ENCODE results near the gene AVPR1B.

AVPR1B gene

DNA sequence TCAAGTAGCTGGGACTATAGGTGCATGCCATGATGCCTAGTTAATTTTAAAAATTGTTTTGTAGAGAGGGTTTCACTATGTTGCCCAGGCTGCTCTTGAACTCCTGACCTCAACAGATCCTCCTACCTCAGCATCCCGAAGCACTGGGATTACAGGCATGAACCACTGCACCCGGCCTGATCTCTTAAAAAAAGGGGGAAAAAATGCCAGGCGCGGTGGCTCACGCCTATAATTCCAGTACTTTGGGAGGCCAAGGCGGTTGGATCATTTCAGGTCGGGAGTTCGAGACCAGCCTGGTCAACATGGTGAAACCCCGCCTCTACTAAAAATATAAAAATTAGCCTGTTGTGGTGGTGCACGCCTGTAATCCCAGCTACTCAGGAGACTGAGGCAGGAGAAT, 13.2 kb downstream of the AVPR1B start:
- H3K36me3 ChIP-seq: no peaks in the 10 kb centered on the region
- H3K9me3 ChIP-seq: no peaks in the 10 kb centered on the region
- no peak for DNase-seq
- TF ChIP-seq CTCF (IDR thresholded peaks at IDR 0.05; ENCODE audit: low read depth, low read length): no peak
- H3K27me3 ChIP-seq: no peaks in the 10 kb centered on the region; the same call in 1 of the 2 replicates
- no peaks in the 10 kb centered on the region for H3K4me1 ChIP-seq
- no peak overlapping the region for H3K4me3 ChIP-seq (ENCODE audit: low read depth, low read length)

DNA sequence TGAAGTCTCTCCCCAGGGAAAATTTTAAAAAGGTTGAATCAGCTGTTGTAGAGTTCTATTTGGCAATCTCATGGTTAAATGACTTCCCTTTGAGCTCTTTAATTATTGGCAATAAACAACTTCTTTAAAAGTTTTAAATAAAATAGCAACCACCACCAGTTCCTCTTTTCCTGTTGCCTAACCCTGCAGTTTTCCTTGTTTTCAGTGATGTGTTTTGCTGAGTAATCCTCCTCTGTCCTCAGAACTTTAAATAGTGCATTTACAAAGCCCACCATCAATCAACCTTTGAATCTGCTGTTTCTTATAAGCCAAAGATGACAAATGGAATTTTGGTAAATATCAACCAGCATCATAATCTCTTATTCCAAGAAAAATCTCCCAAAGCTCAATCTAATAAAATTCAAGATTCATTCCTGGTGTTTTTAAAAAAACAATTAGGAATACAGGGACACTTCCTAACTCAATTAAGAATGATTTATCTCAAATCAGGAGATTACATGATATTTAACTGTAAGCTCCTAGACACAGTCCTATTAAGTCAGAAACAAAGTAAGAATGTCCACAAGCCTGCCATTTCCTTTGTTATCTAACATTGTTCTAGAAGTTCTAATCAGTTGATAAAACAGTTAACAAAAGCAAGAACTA, 14.8 kb downstream of the AVPR1B start:
- Histone ChIP-seq H3K4me3 (ENCODE audit: low read depth, low read length) (no peak overlapping the region), H3K36me3 (no peaks in the 10 kb centered on the region), H3K27me3 (no peaks in the 10 kb centered on the region; the same call in none of the 2 replicates), H3K4me1 (no peaks in the 10 kb centered on the region), H3K9me3 (no peaks in the 10 kb centered on the region)
- no peak for TF ChIP-seq CTCF (IDR thresholded peaks at IDR 0.05; ENCODE audit: low read depth, low read length)
- DNase-seq: no peak

- H3K9me3 ChIP-seq: no peaks in the 10 kb centered on the region
- H3K4me1 ChIP-seq: no peaks in the 10 kb centered on the region
- no peaks in the 10 kb centered on the region for H3K36me3 ChIP-seq
- H3K4me3 ChIP-seq (ENCODE audit: low read depth, low read length): no peak overlapping the region
- no peak for TF ChIP-seq CTCF (IDR thresholded peaks at IDR 0.05; ENCODE audit: low read depth, low read length)
- no peak for DNase-seq
- peaks cover 3% of the 10 kb centered on the region for H3K27me3 ChIP-seq
Observed at GRCh38 chr1:206101351-206102045, 15.7 kb downstream of the AVPR1B start.

- Histone ChIP-seq H3K9me3 (no peaks in the 10 kb centered on the region), H3K36me3 (no peaks in the 10 kb centered on the region), H3K4me1 (no peaks in the 10 kb centered on the region), H3K27me3 (peaks cover 3% of the 10 kb centered on the region), H3K4me3 (ENCODE audit: low read depth, low read length) (no peak overlapping the region)
- DNase-seq: no peak
- TF ChIP-seq CTCF (IDR thresholded peaks at IDR 0.05; ENCODE audit: low read depth, low read length): no peak
Observed at GRCh38 chr1:206100226-206100815, 16.9 kb downstream of the AVPR1B start.

DNA sequence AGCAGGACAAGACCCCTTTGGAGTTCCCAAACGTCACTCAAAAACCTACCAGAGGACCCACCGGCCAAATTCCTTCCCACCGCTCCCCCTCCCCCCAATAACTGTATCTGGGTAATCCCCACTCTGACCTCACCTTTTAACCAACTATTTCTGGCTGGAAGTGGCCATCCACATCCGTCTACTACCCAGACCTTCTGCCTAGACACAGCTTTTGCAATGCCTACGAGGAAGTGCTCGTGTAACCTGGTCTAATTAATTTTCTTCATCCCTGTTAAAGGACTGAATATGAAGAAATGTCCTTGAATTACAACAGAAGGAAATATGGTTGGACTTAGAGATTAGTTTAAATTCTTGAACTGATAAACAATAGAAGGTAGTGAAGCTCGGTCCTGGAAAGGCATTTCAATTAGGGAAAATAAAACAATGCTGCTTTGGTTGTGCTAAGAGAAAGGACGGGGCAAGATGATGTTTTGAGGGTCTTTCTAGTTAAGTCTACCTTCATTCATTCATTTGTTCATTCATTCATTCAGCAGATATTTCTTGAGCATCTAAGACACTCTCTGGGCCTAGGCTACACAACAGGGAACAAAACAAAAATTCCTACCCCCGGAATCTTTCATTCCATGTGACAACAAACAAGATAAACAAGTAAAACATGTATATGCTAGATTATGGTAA, 18.8 kb downstream of the AVPR1B start:
- DNase-seq: no peak
- H3K4me1 ChIP-seq: peaks cover 5% of the 10 kb centered on the region
- peaks cover 7% of the 10 kb centered on the region for H3K27me3 ChIP-seq
- H3K36me3 ChIP-seq: no peaks in the 10 kb centered on the region
- no peaks in the 10 kb centered on the region for H3K9me3 ChIP-seq
- TF ChIP-seq CTCF (IDR thresholded peaks at IDR 0.05; ENCODE audit: low read depth, low read length): no peak
- no peak overlapping the region for H3K4me3 ChIP-seq (ENCODE audit: low read depth, low read length)
